GM12874 (cell line): ENCODE data around the gene IGF2BP1.

Experiments used
- TF ChIP-seq, protein P1 (sequence below): IDR thresholded peaks from 2 replicates; pipeline ENCODE4 v1.5.1; 2011; ENCODE audit warnings: low read depth, mild to moderate bottlenecking, control low read depth, low read length, moderate library complexity; ENCODE audit not compliant: insufficient read depth

The IGF2BP1 gene

DNA sequence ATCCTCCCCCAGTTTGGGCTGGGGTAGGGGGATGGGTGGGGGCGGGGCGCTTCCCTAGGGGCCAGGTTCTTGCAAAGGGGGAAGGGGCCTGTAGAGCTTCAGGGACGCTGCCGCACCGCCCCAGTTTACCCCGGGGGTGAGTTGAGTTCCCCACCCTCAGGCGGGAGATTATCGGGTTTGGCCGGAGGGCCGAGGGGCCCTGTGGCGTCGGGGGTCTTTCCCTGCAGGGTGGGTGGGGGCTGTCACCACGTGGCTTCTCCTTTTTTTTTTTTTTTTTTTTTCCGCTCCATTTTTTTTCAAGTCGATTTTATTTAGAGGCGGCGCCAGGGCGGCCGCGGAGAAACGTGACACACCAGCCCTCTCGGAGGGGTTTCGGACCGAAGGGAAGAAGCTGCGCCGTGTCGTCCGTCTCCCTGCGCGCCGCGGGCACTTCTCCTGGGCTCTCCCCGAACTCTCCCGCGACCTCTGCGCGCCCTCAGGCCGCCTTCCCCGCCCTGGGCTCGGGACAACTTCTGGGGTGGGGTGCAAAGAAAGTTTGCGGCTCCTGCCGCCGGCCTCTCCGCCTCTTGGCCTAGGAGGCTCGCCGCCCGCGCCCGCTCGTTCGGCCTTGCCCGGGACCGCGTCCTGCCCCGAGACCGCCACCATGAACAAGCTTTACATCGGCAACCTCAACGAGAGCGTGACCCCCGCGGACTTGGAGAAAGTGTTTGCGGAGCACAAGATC lies at the start of gene IGF2BP1:
IGF2BP1 (plus strand) TSS at position 283 of the 724 bp plus-strand sequence; CDS start at position 644, 361 bp downstream.
- TF ChIP-seq, protein P1, sequence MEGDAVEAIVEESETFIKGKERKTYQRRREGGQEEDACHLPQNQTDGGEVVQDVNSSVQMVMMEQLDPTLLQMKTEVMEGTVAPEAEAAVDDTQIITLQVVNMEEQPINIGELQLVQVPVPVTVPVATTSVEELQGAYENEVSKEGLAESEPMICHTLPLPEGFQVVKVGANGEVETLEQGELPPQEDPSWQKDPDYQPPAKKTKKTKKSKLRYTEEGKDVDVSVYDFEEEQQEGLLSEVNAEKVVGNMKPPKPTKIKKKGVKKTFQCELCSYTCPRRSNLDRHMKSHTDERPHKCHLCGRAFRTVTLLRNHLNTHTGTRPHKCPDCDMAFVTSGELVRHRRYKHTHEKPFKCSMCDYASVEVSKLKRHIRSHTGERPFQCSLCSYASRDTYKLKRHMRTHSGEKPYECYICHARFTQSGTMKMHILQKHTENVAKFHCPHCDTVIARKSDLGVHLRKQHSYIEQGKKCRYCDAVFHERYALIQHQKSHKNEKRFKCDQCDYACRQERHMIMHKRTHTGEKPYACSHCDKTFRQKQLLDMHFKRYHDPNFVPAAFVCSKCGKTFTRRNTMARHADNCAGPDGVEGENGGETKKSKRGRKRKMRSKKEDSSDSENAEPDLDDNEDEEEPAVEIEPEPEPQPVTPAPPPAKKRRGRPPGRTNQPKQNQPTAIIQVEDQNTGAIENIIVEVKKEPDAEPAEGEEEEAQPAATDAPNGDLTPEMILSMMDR = no peak

DNA sequence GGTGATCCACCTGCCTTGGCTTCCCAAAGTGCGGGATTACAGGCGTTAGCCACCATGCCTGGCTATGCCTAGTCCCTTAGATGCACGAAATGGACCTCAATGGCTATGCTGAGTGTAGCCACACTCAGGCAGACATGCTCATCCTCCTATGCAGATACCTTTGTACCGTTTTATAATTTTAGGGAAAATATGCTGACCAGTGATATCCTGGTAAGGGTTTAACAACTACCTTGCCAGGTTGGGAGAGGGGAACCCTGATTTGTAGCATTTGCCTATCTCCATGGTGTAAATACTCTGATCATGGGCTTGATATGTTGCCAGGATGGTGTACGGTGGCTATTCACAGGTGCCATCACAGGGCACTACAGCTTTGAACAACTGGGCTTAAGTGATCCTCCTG lies 45.6 kb upstream of the IGF2BP1 start:
- TF ChIP-seq, protein P1 = no peak

DNA sequence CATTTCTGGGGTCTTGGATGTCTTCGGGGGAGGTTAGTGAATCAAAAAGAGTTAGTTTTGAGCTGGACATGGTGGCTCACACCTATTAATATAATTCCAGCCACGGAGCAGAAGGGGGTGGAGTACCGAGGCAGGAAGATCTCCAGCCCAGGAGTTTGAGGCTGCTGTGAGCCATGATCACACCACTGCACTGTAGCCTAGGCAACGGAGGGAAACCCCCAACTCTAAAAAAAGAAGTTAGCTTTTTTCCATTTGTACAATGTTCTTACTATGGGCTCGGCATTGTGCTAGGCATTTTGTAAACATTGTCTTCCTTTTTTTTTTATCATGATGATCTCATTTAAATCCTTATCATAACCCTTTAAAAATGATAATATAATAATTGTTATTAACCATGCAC lies 44.3 kb upstream of the IGF2BP1 start:
- TF ChIP-seq, protein P1 = no peak

DNA sequence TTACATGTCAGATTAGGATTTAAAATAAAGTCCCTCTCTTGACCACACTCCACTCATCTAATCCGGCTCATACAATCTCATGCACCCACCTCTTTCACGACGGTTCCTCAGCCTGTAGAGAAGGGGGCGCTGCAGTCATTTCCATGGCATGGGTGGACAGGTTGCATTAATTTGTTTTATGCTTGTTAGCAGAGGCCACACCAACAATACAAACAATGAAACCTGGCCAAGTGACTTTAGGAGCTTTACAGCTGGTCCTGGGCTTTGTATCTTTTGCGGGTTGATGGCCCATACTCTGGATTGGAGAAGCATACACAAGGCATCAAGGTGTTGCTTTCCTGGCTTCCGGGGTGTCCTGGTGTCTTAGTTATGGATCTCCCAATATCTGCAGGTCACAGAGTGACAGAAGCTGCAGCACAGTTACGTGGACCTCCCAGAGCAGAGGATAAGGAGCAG lies 42.9 kb upstream of the IGF2BP1 start:
- TF ChIP-seq, protein P1 = peak; percentile 30; the same call in 1 of the 2 replicates

DNA sequence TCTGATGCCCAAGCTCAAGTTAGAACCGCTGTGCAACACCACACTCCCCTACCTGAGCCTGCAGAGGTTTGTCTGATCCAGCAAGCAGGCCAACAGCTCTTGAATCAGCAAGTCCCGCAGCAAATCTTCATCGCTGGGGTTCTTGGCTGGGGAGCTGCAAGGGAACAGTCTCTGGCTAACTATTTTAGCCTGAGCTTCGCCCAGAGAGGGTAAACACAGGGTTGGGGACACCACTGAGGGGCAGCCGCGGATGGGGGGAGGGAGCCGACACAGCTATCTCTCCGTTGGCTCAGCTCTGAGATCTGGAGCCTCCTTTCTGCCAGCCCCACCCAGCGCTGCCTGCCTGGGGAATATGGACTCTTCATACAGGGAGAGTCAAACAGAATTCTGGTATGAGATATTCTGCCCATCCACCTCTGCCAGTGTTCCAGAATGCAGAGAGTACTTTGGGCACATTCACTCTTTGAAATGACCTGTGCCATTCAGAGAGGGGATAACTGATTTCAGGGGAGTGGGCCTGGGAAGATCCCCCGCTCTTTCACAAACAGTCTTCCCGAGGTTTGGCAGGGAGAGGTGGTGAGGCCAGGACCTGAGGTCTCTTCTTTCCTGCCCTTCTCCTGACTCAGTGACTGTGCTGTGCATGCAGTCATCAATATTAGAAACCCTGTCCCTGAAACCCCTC lies 36.2 kb upstream of the IGF2BP1 start:
- TF ChIP-seq, protein P1 = no peak

DNA sequence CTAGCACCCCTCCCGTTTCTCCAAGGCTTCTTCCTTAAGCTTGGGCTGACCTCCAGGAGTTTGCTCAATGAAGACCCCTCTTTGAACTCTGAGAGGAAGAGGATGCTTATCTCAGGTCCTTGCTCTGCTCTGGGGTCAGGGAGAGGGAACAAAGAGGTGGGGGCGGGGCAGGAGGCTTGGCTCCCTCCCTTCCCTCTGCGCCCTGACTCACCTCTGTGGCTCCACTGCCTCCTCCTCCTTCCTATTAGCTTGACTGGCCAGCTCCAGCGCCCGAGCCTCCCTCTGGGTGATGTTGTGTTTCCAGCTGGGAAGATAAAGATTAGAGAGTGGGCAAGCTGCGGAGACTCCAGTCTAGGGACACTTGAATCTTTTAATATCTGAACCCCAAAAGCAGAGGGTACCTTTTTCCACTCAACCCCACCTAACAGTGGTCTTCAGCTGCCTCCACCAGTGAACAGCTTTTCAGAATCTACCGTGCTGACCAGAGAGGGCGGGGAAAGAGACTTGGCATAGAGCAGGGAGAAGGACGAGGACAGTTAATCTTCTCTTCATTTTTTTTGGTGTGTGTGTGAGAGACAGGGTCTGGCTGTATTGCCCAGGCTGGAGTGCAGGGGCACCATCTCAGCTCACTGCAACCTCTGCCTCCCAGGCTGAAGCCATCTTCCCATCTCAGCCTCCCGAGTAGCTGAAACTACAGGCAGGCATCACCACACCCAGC lies 35.5 kb upstream of the IGF2BP1 start:
- TF ChIP-seq, protein P1 = no peak

DNA sequence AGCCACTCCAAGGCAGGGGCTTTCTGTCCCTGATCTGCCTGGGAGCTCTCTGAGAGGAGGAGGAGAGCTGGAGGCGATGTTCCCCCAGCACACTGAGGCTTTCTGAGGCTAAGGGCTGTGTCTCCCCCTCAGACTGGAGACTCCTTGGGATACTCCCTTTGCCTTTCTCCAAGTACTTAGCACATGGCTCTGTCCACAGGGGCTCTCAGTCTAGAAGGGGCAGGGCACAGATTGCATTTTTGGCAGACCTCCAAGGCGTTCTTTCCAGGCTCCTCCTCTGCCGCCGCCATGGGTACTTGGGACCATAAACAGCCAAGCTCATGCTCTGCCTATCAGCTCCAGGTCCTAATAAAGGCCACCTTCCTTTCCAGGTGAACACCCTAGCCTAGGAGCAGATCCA lies 27.0 kb upstream of the IGF2BP1 start:
- TF ChIP-seq, protein P1 = no peak
